Right lobe of liver (tissue), 6 donors: ENCODE measurements around the gene ABHD16A. TPM values are rescaled to one million over a fixed set of nuclear protein-coding genes. Genes with fewer than 3 reads are reported as not detected.

Experiments
- ATAC-seq, 4 donors: fragments of 200-7000 bp; cut with Tn5 transposase; one replicate each; pipeline ENCODE4 v1.9.1; 2020; ENCODE audit warnings: mild to moderate bottlenecking in 4 of 4, moderate library complexity in 4 of 4
- DNase-seq, 3 donors: peaks; one replicate each; pipeline ENCODE4 v3.0.0-alpha.2; 2020
- H3K27ac ChIP-seq, 3 donors: fragments of 200-600 bp; one replicate each; pipeline ENCODE4 v1.8.0; 2022
- H3K27me3 ChIP-seq, 2 donors: fragments of 200-600 bp; one replicate each; pipeline ENCODE4 v1.8.0; 2022
- H3K36me3 ChIP-seq, 4 donors: fragments of 200-600 bp; sonication (generic) in 1 of 4; one replicate each; pipeline versions ENCODE4 v1.5.1 to v1.8.0; 2017 to 2022; ENCODE audit warnings: control low read depth in 1 of 4
- H3K4me1 ChIP-seq, 4 donors: fragments of 200-600 bp; sonication (generic) in 1 of 4; one replicate each; pipeline versions ENCODE4 v1.5.1 to v1.8.0; 2017 to 2022; ENCODE audit warnings: control low read depth in 1 of 4
- H3K4me3 ChIP-seq, 3 donors: fragments of 200-600 bp; one replicate each; pipeline ENCODE4 v1.8.0; 2022
- H3K9me3 ChIP-seq, 4 donors: fragments of 200-600 bp; sonication (generic) in 1 of 4; one replicate each; pipeline versions ENCODE4 v1.5.1 to v1.8.0; 2017 to 2022; ENCODE audit warnings: control low read depth in 1 of 4
- POLR2A ChIP-seq: fragments of 450-650 bp; IDR thresholded peaks from one replicate; pipeline ENCODE4 v1.6.1; 2017; ENCODE audit warnings: antibody characterized with exemption, mild to moderate bottlenecking
- WGBS: methylation state at CpG from one replicate; pipeline ENCODE4 v1.1.6; 2018; ENCODE audit warnings: low coverage, low lambda C conversion rate; ENCODE audit not compliant: insufficient coverage; ENCODE audit errors: missing lambda C conversion rate; 5-methylcytosine and 5-hydroxymethylcytosine counted together
- intact Hi-C, 2 donors: fragments of 100-400 bp; cut with DNase I; formaldehyde crosslinking; loops; one replicate each; pipeline versions ENCODE4 v1.11.2 to v1.14.1; 2022
- total RNA-seq, 6 experiments: library from RNA; depleted of rRNA in 2 of 6; stranded (reverse); fragments of >200 nt in 2 of 6; fragmentation: NEBNext Ultra II Directional in 3 of 6; extraction: Animal tissue kit (Norgen Biotek cat#: 25700) in 3 of 6; gene quantifications; one replicate each; pipeline versions ENCODE4 v1.1.0 to v1.2.4, GENCODE V29; 2016 to 2023
- TF ChIP-seq, protein P1 (sequence below), 4 donors: fragments of 200-600 bp in 3 of 4; fragments of 450-650 bp in 1 of 4; IDR thresholded peaks; one replicate each; pipeline versions ENCODE4 v1.5.1 to v1.8.0; 2016 to 2022; ENCODE audit warnings: antibody characterized with exemption in 4 of 4, mild to moderate bottlenecking in 2 of 4
- donor health status: DM: no; HTN: yes; CAD: no.
- donor health status: DM: no; HTN: no; CAD: no.
- donor health status: DM: no; HTN: no; CAD: no.
- donor health status: DM: no; HTN: yes; CAD: no.
- donor health status: DM: no; HTN: yes; CAD: no.

ABHD16A gene
- total RNA-seq, 6 experiments from 2014 or later = 29.7 to 34.8 (median 31.2) TPM

DNA sequence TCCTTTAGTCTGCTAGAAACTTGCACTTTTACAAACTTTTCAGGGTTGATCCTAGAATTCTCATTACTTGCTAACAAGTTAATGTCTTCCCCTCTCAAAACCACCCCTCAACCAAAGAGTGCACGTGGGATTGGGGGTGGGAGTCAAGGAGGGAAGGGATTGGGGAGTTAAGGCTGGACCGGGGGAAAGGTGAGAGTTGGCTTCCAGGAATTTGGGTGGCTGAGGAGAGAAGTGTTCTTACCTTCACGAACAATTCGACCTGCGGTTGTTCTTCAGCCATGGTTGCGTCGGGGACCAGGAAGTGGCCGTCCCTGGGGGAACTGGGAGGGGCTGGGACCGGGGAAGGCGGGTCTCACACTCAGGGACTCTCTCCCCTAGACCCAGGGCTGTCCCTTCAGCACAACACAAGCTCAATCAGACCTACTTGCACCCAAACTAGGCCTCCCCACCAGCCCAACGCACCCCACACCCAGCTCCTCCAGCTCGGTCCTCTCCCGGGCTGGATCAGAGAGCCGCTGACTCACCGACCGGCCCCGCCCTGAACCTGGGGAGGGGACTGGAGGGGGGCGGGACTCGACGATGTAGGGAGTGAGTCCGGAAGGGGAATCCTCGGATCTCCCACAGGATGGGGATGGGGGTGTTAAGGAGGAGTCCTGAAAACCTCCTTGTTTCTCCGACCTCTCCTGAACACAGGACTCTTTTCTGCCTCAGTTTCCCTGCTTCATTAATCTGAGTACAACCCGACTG is 33.1 kb upstream of the ABHD16A start, which contains the start of gene CLIC1:
Gene CLIC1 (minus strand): TSS at position 510 of the 747 bp plus-strand sequence. CDS start 230 bp downstream, at position 280.
- Histone ChIP-seq H3K36me3 (peaks cover 8 to 29% (median 15%) of the 10 kb centered on the region in 4 donors), H3K4me3 (peak within 1 kb of the TSS; percentile 58 to 74 (median 71)), H3K9me3 (no peaks in the 10 kb centered on the region), H3K27me3 (no peaks in the 10 kb centered on the region), H3K4me1 (peaks cover 0 to 42% (median 5%) of the 10 kb centered on the region in 4 donors), H3K27ac (peak within 1 kb of the TSS; percentile 87 to 97 (median 93))
- intact Hi-C loops = no loop called here
- TF ChIP-seq POLR2A = peak; percentile 90
- TF ChIP-seq, protein P1, sequence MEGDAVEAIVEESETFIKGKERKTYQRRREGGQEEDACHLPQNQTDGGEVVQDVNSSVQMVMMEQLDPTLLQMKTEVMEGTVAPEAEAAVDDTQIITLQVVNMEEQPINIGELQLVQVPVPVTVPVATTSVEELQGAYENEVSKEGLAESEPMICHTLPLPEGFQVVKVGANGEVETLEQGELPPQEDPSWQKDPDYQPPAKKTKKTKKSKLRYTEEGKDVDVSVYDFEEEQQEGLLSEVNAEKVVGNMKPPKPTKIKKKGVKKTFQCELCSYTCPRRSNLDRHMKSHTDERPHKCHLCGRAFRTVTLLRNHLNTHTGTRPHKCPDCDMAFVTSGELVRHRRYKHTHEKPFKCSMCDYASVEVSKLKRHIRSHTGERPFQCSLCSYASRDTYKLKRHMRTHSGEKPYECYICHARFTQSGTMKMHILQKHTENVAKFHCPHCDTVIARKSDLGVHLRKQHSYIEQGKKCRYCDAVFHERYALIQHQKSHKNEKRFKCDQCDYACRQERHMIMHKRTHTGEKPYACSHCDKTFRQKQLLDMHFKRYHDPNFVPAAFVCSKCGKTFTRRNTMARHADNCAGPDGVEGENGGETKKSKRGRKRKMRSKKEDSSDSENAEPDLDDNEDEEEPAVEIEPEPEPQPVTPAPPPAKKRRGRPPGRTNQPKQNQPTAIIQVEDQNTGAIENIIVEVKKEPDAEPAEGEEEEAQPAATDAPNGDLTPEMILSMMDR (IDR thresholded peaks at IDR 0.05) = no peak
- DNase-seq (peak; percentile 85 to 89 (median 88)), ATAC-seq (peak; percentile 42 to 61 (median 54))
- WGBS = 0% methylated on average over 12 of the region's 24 CpGs

DNA sequence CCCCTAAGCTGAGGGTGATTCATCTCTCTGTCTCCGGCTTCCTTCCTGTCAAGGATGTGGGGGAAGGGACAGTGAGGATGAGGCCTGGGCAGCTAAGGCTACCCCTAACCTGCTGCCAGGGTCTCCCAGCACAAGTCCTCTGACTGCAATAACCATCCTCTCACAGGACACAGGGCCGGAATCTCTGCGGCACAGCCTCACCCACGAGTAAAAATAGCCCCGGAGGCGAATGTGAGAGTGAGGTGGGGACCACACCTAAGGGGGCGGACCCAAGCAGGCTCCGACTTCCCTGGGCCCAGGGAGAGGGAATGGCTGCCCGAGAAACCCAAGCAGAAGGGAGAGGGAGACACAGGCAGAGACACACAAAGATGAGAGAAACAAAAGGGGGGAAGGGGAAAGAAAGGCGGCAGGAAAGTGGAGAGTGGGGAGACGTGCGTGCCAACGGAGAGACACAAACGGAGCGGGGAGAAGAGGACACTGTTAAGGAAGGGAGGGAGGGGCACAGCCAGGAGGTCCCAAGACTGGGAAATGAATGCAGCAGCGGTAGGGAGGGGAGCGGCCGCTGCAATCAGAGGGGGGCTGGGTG is 31.8 kb upstream of the ABHD16A start:
- Histone ChIP-seq H3K9me3 (no peaks in the 10 kb centered on the region), H3K27me3 (no peaks in the 10 kb centered on the region), H3K4me3 (peak overlapping the region; percentile 58 to 74 (median 71)), H3K36me3 (peaks cover 8 to 34% (median 15%) of the 10 kb centered on the region in 4 donors), H3K4me1 (peaks cover 0 to 38% (median 5%) of the 10 kb centered on the region in 4 donors), H3K27ac (peak overlapping the region; percentile 68 to 97 (median 74))
- WGBS = 15% methylated on average over 15 of the region's 18 CpGs
- DNase-seq (peak in 1 of 3 donors; percentile 51), ATAC-seq (peak in 2 of 4 donors; percentile 21 to 31)
- TF ChIP-seq POLR2A = no peak
- TF ChIP-seq, protein P1 (IDR thresholded peaks at IDR 0.05) = no peak
- intact Hi-C loops = no loop called here

DNA sequence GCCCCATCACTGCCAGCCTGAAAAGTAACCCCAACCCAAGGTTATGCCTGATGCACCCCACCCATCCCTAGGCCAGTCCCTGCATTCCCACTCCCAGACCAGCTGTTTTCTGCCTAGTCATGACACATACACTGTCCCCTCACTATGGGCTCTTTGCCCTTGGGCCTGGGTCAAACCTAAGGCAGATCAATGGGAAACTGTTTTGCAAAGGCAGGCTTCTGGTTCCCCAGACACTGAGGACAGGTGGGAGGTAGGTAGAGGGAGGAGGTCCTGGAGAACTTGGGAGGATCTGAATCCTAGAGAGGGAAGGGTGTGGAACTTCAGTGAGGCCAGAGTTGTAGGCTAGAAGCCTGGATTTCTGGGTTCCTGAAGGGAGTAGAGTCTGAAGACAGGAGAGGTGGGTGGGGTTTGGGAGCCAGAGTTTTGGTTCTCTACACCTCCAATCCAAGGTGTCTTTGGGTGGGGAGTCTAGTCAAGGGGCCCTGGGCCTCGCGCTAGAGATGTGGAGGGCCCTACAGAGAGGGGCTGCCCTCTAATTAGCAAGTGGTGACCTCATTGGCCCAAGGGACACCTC is 31.2 kb upstream of the ABHD16A start:
- no CpG with 5 or more reads among the region's 2 CpGs for WGBS
- Histone ChIP-seq H3K4me3 (peak overlapping the region; percentile 58 to 74 (median 71)), H3K4me1 (peaks cover 0 to 36% (median 5%) of the 10 kb centered on the region in 4 donors), H3K36me3 (peaks cover 8 to 34% (median 15%) of the 10 kb centered on the region in 4 donors), H3K27ac (peak overlapping the region; percentile 68 to 97 (median 74)), H3K9me3 (no peaks in the 10 kb centered on the region), H3K27me3 (no peaks in the 10 kb centered on the region)
- TF ChIP-seq, protein P1 (IDR thresholded peaks at IDR 0.05) = no peak
- no peak for TF ChIP-seq POLR2A
- DNase-seq (peak in 1 of 3 donors; percentile 59), ATAC-seq (no peak)
- intact Hi-C loops = no loop called here

DNA sequence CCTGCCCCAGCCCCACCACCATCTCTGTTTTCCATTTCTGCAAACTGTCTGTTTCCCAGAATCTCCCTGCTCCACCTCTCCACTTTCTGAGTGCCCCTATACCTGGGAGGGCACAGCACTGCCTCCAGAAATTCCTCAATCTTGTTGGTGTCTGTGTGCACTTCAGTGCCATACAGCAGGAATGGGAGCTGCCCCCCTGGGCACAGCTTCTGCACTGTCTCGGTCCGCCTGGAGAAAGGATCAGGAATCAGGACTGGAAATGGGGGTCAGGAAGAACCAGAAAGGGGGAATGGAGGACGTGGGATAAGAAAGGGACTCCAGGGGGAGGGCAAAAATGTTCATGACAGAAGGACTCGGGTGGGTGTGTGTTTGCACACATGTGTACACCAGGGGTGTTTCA is 30.6 kb upstream of the ABHD16A start:
- Histone ChIP-seq H3K4me1 (peaks cover 0 to 36% (median 5%) of the 10 kb centered on the region in 4 donors), H3K36me3 (peaks cover 8 to 34% (median 15%) of the 10 kb centered on the region in 4 donors), H3K27ac (peak overlapping the region in 1 of 3 donors; percentile 97), H3K4me3 (no peak overlapping the region), H3K9me3 (no peaks in the 10 kb centered on the region), H3K27me3 (no peaks in the 10 kb centered on the region)
- TF ChIP-seq POLR2A = no peak
- TF ChIP-seq, protein P1 (IDR thresholded peaks at IDR 0.05) = no peak
- intact Hi-C loops = no loop called here
- ATAC-seq = no peak
- DNase-seq = no peak
- WGBS = 93% methylated on average over 3 of the region's 4 CpGs
